Measurements from ENCODE around the gene ZCCHC2. TPM values are rescaled to one million over a fixed set of nuclear protein-coding genes. Genes with fewer than 3 reads are reported as not detected.

The ZCCHC2 gene
- total and polyA plus RNA-seq, 2 of the 13 experiments (the other 11 are each of a cell fraction or from before 2014, with no cell fraction given), result 62.5 to 76.1 TPM

GRCh38 chr18:62612289-62612645, 89.4 kb downstream of the ZCCHC2 start (continued):
- TF ChIP-seq, protein P1, sequence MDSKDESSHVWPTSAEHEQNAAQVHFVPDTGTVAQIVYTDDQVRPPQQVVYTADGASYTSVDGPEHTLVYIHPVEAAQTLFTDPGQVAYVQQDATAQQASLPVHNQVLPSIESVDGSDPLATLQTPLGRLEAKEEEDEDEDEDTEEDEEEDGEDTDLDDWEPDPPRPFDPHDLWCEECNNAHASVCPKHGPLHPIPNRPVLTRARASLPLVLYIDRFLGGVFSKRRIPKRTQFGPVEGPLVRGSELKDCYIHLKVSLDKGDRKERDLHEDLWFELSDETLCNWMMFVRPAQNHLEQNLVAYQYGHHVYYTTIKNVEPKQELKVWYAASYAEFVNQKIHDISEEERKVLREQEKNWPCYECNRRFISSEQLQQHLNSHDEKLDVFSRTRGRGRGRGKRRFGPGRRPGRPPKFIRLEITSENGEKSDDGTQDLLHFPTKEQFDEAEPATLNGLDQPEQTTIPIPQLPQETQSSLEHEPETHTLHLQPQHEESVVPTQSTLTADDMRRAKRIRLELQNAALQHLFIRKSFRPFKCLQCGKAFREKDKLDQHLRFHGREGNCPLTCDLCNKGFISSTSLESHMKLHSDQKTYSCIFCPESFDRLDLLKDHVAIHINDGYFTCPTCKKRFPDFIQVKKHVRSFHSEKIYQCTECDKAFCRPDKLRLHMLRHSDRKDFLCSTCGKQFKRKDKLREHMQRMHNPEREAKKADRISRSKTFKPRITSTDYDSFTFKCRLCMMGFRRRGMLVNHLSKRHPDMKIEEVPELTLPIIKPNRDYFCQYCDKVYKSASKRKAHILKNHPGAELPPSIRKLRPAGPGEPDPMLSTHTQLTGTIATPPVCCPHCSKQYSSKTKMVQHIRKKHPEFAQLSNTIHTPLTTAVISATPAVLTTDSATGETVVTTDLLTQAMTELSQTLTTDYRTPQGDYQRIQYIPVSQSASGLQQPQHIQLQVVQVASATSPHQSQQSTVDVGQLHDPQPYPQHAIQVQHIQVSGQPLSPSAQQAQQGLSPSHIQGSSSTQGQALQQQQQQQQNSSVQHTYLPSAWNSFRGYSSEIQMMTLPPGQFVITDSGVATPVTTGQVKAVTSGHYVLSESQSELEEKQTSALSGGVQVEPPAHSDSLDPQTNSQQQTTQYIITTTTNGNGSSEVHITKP (CRISPR knock-in tag; IDR thresholded peaks at IDR 0.05; ENCODE audit: low read depth), result no peak
- TF ChIP-seq, protein P2, sequence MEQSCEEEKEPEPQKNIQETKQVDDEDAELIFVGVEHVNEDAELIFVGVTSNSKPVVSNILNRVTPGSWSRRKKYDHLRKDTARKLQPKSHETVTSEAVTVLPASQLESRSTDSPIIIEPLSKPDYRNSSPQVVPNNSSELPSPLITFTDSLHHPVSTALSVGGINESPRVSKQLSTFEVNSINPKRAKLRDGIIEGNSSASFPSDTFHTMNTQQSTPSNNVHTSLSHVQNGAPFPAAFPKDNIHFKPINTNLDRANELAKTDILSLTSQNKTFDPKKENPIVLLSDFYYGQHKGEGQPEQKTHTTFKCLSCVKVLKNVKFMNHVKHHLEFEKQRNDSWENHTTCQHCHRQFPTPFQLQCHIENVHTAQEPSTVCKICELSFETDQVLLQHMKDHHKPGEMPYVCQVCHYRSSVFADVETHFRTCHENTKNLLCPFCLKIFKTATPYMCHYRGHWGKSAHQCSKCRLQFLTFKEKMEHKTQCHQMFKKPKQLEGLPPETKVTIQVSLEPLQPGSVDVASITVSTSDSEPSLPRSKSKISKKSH (CRISPR knock-in tag; IDR thresholded peaks at IDR 0.05; ENCODE audit: borderline replicate concordance), result no peak
- TF ChIP-seq SYNCRIP (IDR thresholded peaks at IDR 0.05; ENCODE audit: insufficient read depth, low read depth, low read length) (no peak), CCAR2 (optimal IDR thresholded peaks at IDR 0.05; ENCODE audit: low read depth, low read length) (no peak), ZNF432 (CRISPR knock-in tag; IDR thresholded peaks at IDR 0.05; ENCODE audit: borderline replicate concordance) (no peak), CERS6 (CRISPR knock-in tag; IDR thresholded peaks at IDR 0.05) (no peak), TERF1 (CRISPR knock-in tag; IDR thresholded peaks at IDR 0.05) (no peak), SALL2 (CRISPR knock-in tag; IDR thresholded peaks at IDR 0.05) (no peak)
- TF ChIP-seq, protein P3, sequence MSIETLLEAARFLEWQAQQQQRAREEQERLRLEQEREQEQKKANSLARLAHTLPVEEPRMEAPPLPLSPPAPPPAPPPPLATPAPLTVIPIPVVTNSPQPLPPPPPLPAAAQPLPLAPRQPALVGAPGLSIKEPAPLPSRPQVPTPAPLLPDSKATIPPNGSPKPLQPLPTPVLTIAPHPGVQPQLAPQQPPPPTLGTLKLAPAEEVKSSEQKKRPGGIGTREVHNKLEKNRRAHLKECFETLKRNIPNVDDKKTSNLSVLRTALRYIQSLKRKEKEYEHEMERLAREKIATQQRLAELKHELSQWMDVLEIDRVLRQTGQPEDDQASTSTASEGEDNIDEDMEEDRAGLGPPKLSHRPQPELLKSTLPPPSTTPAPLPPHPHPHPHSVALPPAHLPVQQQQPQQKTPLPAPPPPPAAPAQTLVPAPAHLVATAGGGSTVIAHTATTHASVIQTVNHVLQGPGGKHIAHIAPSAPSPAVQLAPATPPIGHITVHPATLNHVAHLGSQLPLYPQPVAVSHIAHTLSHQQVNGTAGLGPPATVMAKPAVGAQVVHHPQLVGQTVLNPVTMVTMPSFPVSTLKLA (IDR thresholded peaks at IDR 0.05), result no peak
